Peyer's patch (tissue), 4 donors: ENCODE results near the gene VPS39.

Source experiments
- CTCF ChIP-seq, 6 experiments: fragments of 450-650 bp in 4 of 6; fragments of 200-600 bp in 2 of 6; sonication (generic) in 1 of 6; IDR thresholded peaks; one replicate each; pipeline ENCODE4 v1.5.1; 2017 to 2019; ENCODE audit warnings: antibody characterized with exemption in 6 of 6, mild to moderate bottlenecking in 3 of 6, moderate library complexity in 1 of 6
- POLR2A ChIP-seq, 2 donors: fragments of 450-650 bp; IDR thresholded peaks; one replicate each; pipeline ENCODE4 v1.5.1; 2017; ENCODE audit warnings: antibody characterized with exemption in 2 of 2, mild to moderate bottlenecking in 2 of 2, moderate library complexity in 2 of 2

DNA sequence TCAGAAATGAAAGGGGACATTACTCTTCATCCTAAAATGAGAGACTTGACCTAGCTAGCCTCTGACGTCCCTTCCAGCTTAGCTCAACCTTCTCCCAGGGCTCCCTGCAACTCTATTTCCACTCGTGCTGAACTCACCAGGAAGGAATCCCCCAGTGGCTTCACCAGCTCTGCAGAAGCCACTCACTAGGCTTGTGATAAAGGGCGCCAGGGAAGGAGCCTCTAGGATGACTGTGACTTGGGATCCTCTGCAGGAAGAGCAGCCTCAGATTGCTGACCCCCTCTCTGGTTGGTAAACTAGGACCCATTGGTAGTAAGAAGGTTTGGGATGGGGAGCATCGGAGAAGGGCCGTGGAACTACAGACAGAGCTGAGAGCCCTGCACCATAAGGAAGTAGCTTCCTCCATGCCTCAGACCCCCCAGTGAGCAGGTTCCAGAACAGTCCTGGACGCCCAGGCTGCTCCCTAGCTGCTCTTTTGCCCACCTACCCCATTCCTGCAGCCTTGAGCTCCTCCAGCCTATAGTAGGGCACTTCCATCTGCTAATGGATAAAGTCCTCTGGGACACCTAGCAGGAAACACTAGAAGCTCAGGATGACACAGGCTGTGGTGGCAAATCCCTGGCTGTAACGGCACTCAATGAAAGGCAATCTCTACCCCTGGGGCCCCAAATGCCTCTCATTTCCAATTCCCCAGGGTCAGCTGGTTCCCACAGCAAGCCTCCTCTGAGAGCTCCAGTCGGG, 77.7 kb downstream of the VPS39 start:
- TF ChIP-seq CTCF (IDR thresholded peaks at IDR 0.05) (no peak), POLR2A (IDR thresholded peaks at IDR 0.05) (no peak)
